GM12873 (cell line): Measurements from ENCODE around the gene FAM222B.

Source experiments
- CTCF ChIP-seq: IDR thresholded peaks from 2 replicates; pipeline ENCODE4 v1.5.1; 2012; ENCODE audit warnings: low read depth, mild to moderate bottlenecking, moderate library complexity, low read length, control low read depth; ENCODE audit not compliant: insufficient read depth; ENCODE audit errors: missing control alignments

FAM222B gene

GRCh38 chr17:28738680-28739384 is 103.8 kb downstream of the FAM222B start:
- no peak for TF ChIP-seq CTCF

DNA sequence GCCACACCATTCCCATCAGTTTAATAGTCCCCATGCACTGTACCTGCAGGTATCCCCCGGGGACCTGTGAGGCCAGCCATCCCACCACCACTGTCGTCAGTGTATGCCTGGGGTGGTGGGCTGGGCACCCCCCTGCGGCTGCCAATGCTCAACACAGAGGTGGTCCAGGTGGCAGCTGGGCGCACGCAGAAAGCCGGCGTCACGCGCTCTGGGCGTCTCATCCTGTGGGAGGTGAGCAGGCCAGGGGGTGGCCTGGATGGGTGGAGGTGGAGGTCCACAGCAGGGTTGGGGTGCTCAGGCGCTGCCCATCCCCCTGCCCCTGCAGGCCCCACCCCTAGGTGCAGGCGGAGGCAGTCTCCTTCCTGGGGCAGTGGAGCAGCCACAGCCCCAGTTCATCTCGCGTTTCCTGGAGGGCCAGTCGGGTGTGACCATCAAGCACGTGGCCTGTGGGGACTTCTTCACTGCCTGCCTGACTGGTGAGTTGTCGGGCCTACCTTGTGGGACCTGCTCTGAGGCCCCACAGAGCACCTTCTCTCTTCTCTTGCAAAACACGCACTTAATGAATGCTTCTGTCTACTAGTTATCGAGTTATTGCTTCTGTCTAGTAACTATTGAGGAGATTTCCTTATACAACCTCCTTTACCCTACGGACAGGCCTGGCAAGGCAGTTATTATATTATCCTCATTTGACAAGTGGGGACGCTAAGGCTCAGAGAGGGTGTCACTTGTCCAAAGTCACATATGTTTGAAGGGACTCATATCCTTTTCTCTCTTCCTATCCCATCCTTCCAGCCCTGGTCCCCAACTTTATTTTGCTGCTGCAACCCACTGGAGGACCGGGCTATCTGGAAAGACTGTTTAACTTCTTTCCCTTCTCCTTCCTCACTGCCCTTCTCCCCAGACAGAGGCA is 104.6 kb downstream of the FAM222B start:
- TF ChIP-seq CTCF, result no peak

DNA sequence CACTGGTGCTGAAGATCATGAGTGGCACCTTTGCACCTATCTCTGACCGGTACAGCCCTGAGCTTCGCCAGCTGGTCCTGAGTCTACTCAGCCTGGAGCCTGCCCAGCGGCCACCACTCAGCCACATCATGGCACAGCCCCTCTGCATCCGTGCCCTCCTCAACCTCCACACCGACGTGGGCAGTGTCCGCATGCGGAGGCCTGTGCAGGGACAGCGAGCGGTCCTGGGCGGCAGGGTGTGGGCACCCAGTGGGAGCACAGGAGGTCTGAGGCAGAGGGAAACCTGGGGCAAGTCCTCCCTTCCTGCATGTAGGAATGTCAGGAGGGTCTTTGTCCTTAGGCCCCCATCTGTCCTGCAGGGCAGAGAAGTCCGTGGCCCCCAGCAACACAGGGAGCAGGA is 105.3 kb downstream of the FAM222B start:
- TF ChIP-seq CTCF, result no peak

GRCh38 chr17:28735242-28735722 is 107.3 kb downstream of the FAM222B start:
- no peak for TF ChIP-seq CTCF

DNA sequence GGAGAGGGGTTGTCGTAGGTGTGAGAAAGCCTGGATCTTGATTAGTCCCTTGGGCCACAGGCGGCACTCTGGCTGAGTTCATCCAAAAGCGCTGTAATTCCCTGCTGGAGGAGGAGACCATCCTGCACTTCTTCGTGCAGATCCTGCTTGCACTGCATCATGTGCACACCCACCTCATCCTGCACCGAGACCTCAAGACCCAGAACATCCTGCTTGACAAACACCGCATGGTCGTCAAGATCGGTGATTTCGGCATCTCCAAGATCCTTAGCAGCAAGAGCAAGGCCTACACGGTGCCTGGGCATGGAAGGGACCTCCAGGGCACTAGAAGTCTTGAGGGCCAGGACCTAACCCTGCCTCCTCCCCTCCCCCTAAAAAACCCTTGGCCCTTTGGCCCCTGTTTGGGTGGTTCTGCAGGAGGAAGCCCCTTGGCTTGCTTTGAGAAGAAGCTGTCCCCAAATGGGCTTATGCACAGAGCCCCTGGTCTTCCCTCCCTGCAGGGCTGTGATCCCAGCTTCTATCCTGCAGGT is 107.8 kb downstream of the FAM222B start:
- TF ChIP-seq CTCF, result no peak

- no peak for TF ChIP-seq CTCF
Observed at GRCh38 chr17:28733346-28733745, 109.2 kb downstream of the FAM222B start.

DNA sequence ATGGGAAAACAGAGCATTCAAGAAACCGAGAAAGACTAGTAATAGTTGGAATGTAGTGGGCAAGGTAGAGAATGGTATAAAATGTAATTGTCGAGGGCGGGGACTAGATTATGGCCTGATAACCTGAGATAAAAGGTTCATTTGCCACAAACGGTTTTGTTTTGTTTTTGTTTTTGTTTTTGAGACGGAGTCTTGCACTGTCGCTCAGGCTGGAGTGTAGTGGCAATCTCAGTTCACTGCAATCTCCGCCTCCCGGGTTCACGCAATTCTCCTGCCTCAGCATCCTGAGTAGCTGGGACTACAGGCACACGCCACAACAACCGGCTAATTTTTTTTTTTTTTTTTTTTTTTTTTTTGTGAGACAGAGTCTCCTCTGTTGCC is 112.7 kb downstream of the FAM222B start:
- no peak for TF ChIP-seq CTCF
